Lung (tissue), 12 donors: Measurements from ENCODE around the gene ZNF580. TPM values are rescaled to one million over a fixed set of nuclear protein-coding genes. Genes with fewer than 3 reads are reported as not detected.

ENCODE experiments used
- ATAC-seq: fragments of 200-7000 bp; cut with Tn5 transposase; one replicate; pipeline ENCODE4 v1.9.1; 2020; ENCODE audit warnings: moderate number of reproducible peaks; ENCODE audit not compliant: insufficient read depth, low FRiP score
- DNase-seq, 3 donors: peaks; one replicate each; pipeline ENCODE4 v3.0.0-alpha.2; 2013 to 2017
- H3K27ac ChIP-seq, 2 donors: one replicate each; pipeline ENCODE4 v1.5.1; 2013; ENCODE audit warnings: mild to moderate bottlenecking in 2 of 2, moderate library complexity in 2 of 2, control low read depth in 1 of 2, inconsistent platforms in 1 of 2, low read depth in 1 of 2, low read length in 1 of 2
- H3K27me3 ChIP-seq, 3 donors: one replicate each; pipeline ENCODE4 v1.5.1; 2013; ENCODE audit warnings: low read length in 2 of 3; ENCODE audit not compliant: control insufficient read depth in 3 of 3, insufficient read depth in 3 of 3
- H3K36me3 ChIP-seq, 4 donors: one replicate each; pipeline ENCODE4 v1.5.1; 2013; ENCODE audit warnings: low read length in 4 of 4, mild to moderate bottlenecking in 1 of 4, moderate library complexity in 1 of 4; ENCODE audit not compliant: control insufficient read depth in 4 of 4, insufficient read depth in 4 of 4
- H3K4me1 ChIP-seq, 5 donors: one replicate each; pipeline ENCODE4 v1.5.1; 2013; ENCODE audit warnings: low read length in 5 of 5, mild to moderate bottlenecking in 2 of 5, moderate library complexity in 1 of 5; ENCODE audit not compliant: control insufficient read depth in 5 of 5, insufficient read depth in 5 of 5
- H3K4me3 ChIP-seq: one replicate; pipeline ENCODE4 v1.5.1; 2013; ENCODE audit warnings: mild to moderate bottlenecking, control low read depth, moderate library complexity
- H3K9ac ChIP-seq, 2 donors: one replicate each; pipeline ENCODE4 v1.5.1; 2013; ENCODE audit warnings: low read length in 2 of 2, control low read depth in 1 of 2; ENCODE audit not compliant: insufficient read depth in 1 of 2
- H3K9me3 ChIP-seq, 4 donors: one replicate each; pipeline ENCODE4 v1.5.1; 2013; ENCODE audit warnings: low read length in 3 of 4, mild to moderate bottlenecking in 1 of 4, moderate library complexity in 1 of 4; ENCODE audit not compliant: control insufficient read depth in 4 of 4, insufficient read depth in 3 of 4
- CTCF ChIP-seq: IDR thresholded peaks from 2 replicates; pipeline ENCODE4 v1.5.1; 2012; ENCODE audit warnings: mild to moderate bottlenecking; ENCODE audit errors: control extremely low read depth, extremely low read depth
- WGBS, 2 donors: extraction: QIAGEN DNeasy Blood & Tissue Kit; methylation state at CpG; one replicate each; pipeline ENCODE4 v1.1.7; 2013; 5-methylcytosine and 5-hydroxymethylcytosine counted together
- polyA plus RNA-seq, 2 donors: library from polyadenylated mRNA; stranded (reverse); fragments of 200-250 nt; gene quantifications; one replicate each; pipeline ENCODE4 v1.2.1, GENCODE V29; 2013
- total RNA-seq, 2 donors: library from RNA; depleted of rRNA in 1 of 2; stranded (reverse); fragments of >200 nt in 1 of 2; gene quantifications; one replicate each; pipeline ENCODE4 v1.2.1, GENCODE V29; 2014 to 2021
- donor health status: control.
- donor health status: control.
- donor health status: Bipolar disorder and iron deficiency.
- donor health status: healthy.
- donor health status: DM: yes; HTN: yes; CAD: no.

Gene ZNF580
- total and polyA plus RNA-seq, 4 donors = 11.1 to 41.3 (median 30.8) TPM

GRCh38 chr19:55688422-55689218 lies 47.8 kb downstream of the ZNF580 start:
- peaks cover 7 to 83% (median 21%) of the 10 kb centered on the region in 4 donors for H3K36me3 ChIP-seq
- no peak for TF ChIP-seq CTCF
- no peaks in the 10 kb centered on the region for H3K9me3 ChIP-seq
- no peak overlapping the region for H3K4me3 ChIP-seq
- H3K27me3 ChIP-seq = no peaks in the 10 kb centered on the region
- DNase-seq (no peak), ATAC-seq (no peak)
- WGBS, 2 donors = 84% methylated on average over 26 to 27 of the region's 27 CpGs
- H3K9ac ChIP-seq = no peak overlapping the region
- H3K4me1 ChIP-seq = peaks cover 0 to 8% (median 0%) of the 10 kb centered on the region in 5 donors
- H3K27ac ChIP-seq = no peak overlapping the region

GRCh38 chr19:55689411-55690108 lies 48.8 kb downstream of the ZNF580 start:
- DNase-seq (no peak), ATAC-seq (no peak)
- no peak for TF ChIP-seq CTCF
- H3K27me3 ChIP-seq = no peaks in the 10 kb centered on the region
- 95 to 98% methylated on average over 35 of the region's 35 CpGs for WGBS, 2 donors
- no peak overlapping the region for H3K27ac ChIP-seq
- no peaks in the 10 kb centered on the region for H3K9me3 ChIP-seq
- H3K4me1 ChIP-seq = peaks cover 0 to 8% (median 0%) of the 10 kb centered on the region in 5 donors
- H3K36me3 ChIP-seq = peaks cover 7 to 90% (median 20%) of the 10 kb centered on the region in 4 donors
- H3K4me3 ChIP-seq = no peak overlapping the region
- H3K9ac ChIP-seq = no peak overlapping the region

GRCh38 chr19:55690109-55690768 lies 49.4 kb downstream of the ZNF580 start:
- no peak for ATAC-seq
- WGBS, 2 donors = 95 to 96% methylated on average over 20 to 25 of the region's 25 CpGs
- no peak for TF ChIP-seq CTCF
- Histone ChIP-seq H3K9ac (no peak overlapping the region), H3K27ac (no peak overlapping the region), H3K9me3 (no peaks in the 10 kb centered on the region), H3K4me3 (no peak overlapping the region), H3K27me3 (no peaks in the 10 kb centered on the region), H3K36me3 (peaks cover 7 to 92% (median 19%) of the 10 kb centered on the region in 4 donors), H3K4me1 (peaks cover 0 to 3% (median 0%) of the 10 kb centered on the region in 5 donors)
- DNase-seq = no peak
